ENCODE results near the gene NELL2. TPM values are rescaled to one million over a fixed set of nuclear protein-coding genes. Genes with fewer than 3 reads are reported as not detected.

NELL2 gene
- total RNA-seq, 1 donor, result 0.86 TPM

- TF ChIP-seq, protein P1, sequence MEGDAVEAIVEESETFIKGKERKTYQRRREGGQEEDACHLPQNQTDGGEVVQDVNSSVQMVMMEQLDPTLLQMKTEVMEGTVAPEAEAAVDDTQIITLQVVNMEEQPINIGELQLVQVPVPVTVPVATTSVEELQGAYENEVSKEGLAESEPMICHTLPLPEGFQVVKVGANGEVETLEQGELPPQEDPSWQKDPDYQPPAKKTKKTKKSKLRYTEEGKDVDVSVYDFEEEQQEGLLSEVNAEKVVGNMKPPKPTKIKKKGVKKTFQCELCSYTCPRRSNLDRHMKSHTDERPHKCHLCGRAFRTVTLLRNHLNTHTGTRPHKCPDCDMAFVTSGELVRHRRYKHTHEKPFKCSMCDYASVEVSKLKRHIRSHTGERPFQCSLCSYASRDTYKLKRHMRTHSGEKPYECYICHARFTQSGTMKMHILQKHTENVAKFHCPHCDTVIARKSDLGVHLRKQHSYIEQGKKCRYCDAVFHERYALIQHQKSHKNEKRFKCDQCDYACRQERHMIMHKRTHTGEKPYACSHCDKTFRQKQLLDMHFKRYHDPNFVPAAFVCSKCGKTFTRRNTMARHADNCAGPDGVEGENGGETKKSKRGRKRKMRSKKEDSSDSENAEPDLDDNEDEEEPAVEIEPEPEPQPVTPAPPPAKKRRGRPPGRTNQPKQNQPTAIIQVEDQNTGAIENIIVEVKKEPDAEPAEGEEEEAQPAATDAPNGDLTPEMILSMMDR (IDR thresholded peaks at IDR 0.05; ENCODE audit: insufficient read depth, low read depth, low read length), result no peak
- no peak for DNase-seq (ENCODE audit: low read depth)
- no peak overlapping the region for H3K4me3 ChIP-seq (ENCODE audit: low read depth, low read length)
These were observed 354.4 kb downstream of the NELL2 start for GRCh38 chr12:44521702-44522101.

DNA sequence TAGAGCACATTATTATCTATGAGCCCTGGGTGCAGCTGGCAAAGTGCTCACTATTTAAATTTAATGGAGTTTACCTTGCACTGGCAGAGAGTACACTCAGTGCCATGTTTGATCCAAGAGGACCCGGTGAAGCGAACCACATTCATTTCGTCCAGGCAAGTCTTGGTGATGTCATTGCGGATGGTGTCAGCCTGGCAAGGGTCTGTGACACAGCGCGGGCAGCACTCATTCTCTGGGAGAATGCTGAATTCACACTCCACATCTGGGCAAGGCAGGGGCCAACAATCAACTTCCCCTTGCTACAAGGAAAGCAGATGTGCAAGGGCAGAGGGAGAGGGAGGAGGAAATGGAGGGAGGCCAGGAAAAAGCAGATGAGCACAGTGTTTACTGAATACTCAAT is 356.2 kb downstream of the NELL2 start:
- H3K4me3 ChIP-seq (ENCODE audit: low read depth, low read length), result no peak overlapping the region
- TF ChIP-seq, protein P1 (IDR thresholded peaks at IDR 0.05; ENCODE audit: insufficient read depth, low read depth, low read length), result no peak
- no peak for DNase-seq (ENCODE audit: low read depth)

DNA sequence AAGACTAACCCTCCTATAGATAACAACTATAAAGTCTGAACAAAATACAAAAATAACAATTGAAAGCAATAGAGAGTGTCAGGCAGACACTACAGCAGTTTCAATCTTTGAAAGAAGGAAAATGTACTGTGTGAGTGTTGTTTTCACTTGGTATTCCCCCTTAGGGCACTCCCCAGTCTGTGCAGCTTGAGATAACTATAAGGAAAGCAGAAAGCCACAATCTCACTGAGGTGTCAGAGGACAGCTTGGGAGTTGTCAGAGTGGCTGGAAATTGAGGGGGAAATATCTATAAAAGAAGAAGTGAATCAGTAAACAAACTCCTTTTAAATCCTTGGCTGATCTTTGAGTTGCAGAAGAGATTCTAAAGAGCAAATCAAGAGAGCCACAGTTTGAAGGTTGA is 364.8 kb downstream of the NELL2 start:
- DNase-seq (ENCODE audit: low read depth), result no peak
- no peak overlapping the region for H3K4me3 ChIP-seq (ENCODE audit: low read depth, low read length)
- TF ChIP-seq, protein P1 (IDR thresholded peaks at IDR 0.05; ENCODE audit: insufficient read depth, low read depth, low read length), result no peak

DNA sequence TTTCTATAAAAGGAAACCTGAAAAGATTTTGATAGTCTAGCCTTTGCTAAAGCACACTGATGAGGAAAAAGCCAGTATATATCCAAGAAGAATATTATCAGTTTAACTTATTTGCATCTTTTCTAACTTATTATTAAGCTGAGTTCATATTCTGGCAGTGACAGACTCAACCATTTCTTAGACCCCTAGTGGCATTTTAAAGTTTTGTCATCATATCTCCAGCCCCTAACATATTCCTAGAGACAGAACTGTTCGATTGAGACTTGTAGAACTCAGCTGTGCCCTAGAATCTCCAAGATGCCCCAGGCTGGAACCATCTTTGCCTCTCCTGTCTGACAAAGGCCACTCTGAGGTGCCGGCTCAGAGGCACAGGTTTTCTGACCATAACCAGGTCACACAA is 365.6 kb downstream of the NELL2 start:
- TF ChIP-seq, protein P1 (IDR thresholded peaks at IDR 0.05; ENCODE audit: insufficient read depth, low read depth, low read length), result no peak
- no peak for DNase-seq (ENCODE audit: low read depth)
- no peak overlapping the region for H3K4me3 ChIP-seq (ENCODE audit: low read depth, low read length)

GRCh38 chr12:44510076-44510475 is 366.0 kb downstream of the NELL2 start:
- no peak overlapping the region for H3K4me3 ChIP-seq (ENCODE audit: low read depth, low read length)
- no peak for DNase-seq (ENCODE audit: low read depth)
- TF ChIP-seq, protein P1 (IDR thresholded peaks at IDR 0.05; ENCODE audit: insufficient read depth, low read depth, low read length), result no peak

DNA sequence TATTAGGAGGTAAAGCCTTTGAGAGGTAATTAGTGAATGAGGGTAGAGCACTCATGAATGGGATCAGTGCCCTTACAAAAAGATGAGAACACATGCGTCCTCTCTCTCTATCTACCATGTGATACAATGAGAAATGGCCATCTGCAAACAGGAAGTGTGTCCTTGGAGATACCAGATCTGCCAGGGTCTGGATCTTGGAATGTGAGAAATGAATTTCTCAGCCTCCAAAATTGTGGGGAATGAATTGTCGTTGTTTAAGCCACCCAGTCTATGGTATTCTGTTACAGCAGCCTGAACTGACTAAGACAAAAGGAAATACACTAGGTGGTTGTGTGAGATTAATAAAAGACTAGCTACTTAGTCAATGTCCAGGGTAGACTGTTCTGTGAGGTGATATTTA is 366.6 kb downstream of the NELL2 start:
- H3K4me3 ChIP-seq (ENCODE audit: low read depth, low read length), result no peak overlapping the region
- TF ChIP-seq, protein P1 (IDR thresholded peaks at IDR 0.05; ENCODE audit: insufficient read depth, low read depth, low read length), result no peak
- DNase-seq (ENCODE audit: low read depth), result no peak

- TF ChIP-seq, protein P1 (IDR thresholded peaks at IDR 0.05; ENCODE audit: insufficient read depth, low read depth, low read length), result no peak
- no peak overlapping the region for H3K4me3 ChIP-seq (ENCODE audit: low read depth, low read length)
- DNase-seq (ENCODE audit: low read depth), result no peak
These were observed 368.7 kb downstream of the NELL2 start for GRCh38 chr12:44507461-44507860.

All from fibroblast of villous mesenchyme (primary cell).